Measurements from ENCODE around the gene STX18. TPM values are rescaled to one million over a fixed set of nuclear protein-coding genes. Genes with fewer than 3 reads are reported as not detected.
A peak's percentile ranks its signal among the peaks of the same experiment; 100 is the strongest.

Gene STX18
- total and polyA plus RNA-seq, 2 of the 13 experiments (the other 11 are each of a cell fraction or from before 2014, with no cell fraction given) = 23.9 to 37.1 TPM

DNA sequence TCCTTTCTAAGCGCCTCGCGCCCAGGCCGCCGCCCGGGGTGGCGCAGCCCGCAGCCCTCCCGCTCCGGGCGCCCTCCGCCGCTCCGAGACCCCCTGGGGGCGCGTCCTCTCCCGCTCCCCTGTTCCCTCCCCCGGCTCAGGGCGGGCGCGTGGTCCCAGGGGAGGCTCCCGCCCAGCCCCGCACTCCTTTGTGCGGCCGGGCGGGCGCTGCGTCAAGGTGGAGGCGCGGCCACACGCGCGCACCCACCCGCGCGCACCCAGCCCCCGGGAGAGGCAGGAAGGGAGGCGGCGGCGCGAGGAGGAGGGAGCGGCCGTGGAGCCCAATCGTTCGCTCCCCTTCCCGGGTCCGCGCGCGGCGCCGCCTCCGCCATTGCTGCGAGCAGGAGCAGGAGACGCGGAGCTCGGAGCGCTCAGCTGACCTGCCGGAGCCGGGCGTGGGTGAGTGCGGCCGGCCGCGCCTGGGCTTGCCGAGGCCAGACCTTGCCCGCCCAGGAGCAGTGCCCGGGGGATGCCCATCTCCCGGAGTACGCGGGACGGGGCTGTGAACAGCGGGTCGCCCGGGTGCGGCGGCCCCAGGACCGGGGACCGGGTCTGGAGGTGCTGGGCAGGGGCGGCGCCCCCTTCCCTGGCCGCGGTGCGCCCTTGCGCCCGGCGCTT, 155.0 kb downstream of the STX18 start, which contains the start of gene NSG1:
NSG1 (plus strand) TSS at position 367 of the 657 bp plus-strand sequence. CDS start 528 bp downstream, outside the sequence.
- intact Hi-C loops (cut with micrococcal nuclease; ENCODE audit: unreplicated experiment) = no loop called here
- in situ Hi-C loops (cut with HindIII; ENCODE audit: extremely low pct_ligation_motif_present, low pct_unique_long_range_greater_than_20kb) = no loop called here
- Histone ChIP-seq H3K4me3 (replicated peaks in 1 of 3; ENCODE audit: insufficient read depth in 1 of 3, low read depth in 2 of 3, low read length in 3 of 3) (peak within 1 kb of the TSS in 2 of 3 experiments; percentile 20 to 50; a peak in 2 of 6 replicates), H3K27me3 (ENCODE audit: control insufficient read depth in 1 of 2, insufficient read depth in 2 of 2, low read length in 2 of 2) (peaks cover 20 to 96% of the 10 kb centered on the region in 2 experiments), H3K9ac (ENCODE audit: insufficient read depth, low read depth, low read length) (no peak within 1 kb of the TSS), H3K27ac (ENCODE audit: extremely low read length, insufficient read depth, low read length) (no peak within 1 kb of the TSS), H2AFZ (ENCODE audit: low read length) (no peak within 1 kb of the TSS), H3K4me2 (ENCODE audit: low read depth, low read length) (peak within 1 kb of the TSS; percentile 23), H3K36me3 (replicated peaks in 1 of 2; ENCODE audit: control insufficient read depth in 1 of 2, insufficient read depth in 2 of 2, low read length in 2 of 2) (no peaks in the 10 kb centered on the region), H3K79me2 (ENCODE audit: insufficient read depth, low read length) (no peaks in the 10 kb centered on the region), H3K4me1 (ENCODE audit: insufficient read depth, low read length) (no peaks in the 10 kb centered on the region), H3K9me3 (ENCODE audit: low read length) (no peaks in the 10 kb centered on the region), H4K20me1 (ENCODE audit: insufficient read depth, low read length) (no peaks in the 10 kb centered on the region)
- ATAC-seq (peak; percentile 43), FAIRE-seq (no peak), DNase-seq (ENCODE audit: low spot score) (no peak)
- ChIA-PET POLR2A (no interaction called here), CTCF (ENCODE audit: low intra/inter-chr PET ratio, low total read pairs) (no interaction called here)
- BruUV-seq (replicated peaks) = no TSS peak
- 27% methylated on average over 17 of the region's 87 CpGs for WGBS (ENCODE audit: low lambda C conversion rate)
- TF ChIP-seq, protein P1, sequence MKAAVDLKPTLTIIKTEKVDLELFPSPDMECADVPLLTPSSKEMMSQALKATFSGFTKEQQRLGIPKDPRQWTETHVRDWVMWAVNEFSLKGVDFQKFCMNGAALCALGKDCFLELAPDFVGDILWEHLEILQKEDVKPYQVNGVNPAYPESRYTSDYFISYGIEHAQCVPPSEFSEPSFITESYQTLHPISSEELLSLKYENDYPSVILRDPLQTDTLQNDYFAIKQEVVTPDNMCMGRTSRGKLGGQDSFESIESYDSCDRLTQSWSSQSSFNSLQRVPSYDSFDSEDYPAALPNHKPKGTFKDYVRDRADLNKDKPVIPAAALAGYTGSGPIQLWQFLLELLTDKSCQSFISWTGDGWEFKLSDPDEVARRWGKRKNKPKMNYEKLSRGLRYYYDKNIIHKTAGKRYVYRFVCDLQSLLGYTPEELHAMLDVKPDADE (CRISPR knock-in tag; IDR thresholded peaks at IDR 0.05) = no peak
- peak; percentile 27 for TF ChIP-seq YY1 (IDR thresholded peaks at IDR 0.05; ENCODE audit: insufficient read depth, insufficient replicate concordance, low read depth, low read length)

DNA sequence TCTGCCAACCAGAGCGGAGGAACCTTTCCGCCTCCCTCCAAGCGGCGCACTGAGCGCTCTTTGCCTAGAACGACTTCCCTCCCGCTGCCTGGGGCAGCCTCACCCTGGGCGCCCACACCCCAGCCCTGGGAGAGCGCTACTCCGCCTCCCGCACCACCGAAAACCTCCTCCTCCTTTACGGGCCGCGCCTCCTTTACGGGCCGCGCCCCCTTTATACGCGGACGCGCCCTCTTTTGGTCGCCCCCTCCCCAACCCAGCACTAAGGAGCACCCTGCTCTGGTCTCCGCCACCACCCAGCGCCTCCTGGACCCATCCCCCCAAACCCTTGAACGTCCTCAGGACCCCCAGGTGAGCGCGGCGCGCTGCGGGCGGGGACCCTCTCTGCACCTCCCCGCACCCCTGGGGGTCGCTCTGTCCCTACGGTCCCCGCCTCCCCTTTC, 155.5 kb downstream of the STX18 start:
- ATAC-seq = peak; percentile 17; the same call in 1 of the 3 replicates
- ChIA-PET CTCF (ENCODE audit: low intra/inter-chr PET ratio, low total read pairs) (no interaction called here), POLR2A (no interaction called here)
- Histone ChIP-seq H3K9me3 (ENCODE audit: low read length) (no peaks in the 10 kb centered on the region), H4K20me1 (ENCODE audit: insufficient read depth, low read length) (no peaks in the 10 kb centered on the region), H3K4me3 (replicated peaks in 1 of 3; ENCODE audit: insufficient read depth in 1 of 3, low read depth in 2 of 3, low read length in 3 of 3) (peak overlapping the region in 1 of 3 experiments; percentile 50; a peak in 1 of 6 replicates), H3K36me3 (replicated peaks in 1 of 2; ENCODE audit: control insufficient read depth in 1 of 2, insufficient read depth in 2 of 2, low read length in 2 of 2) (no peaks in the 10 kb centered on the region), H3K9ac (ENCODE audit: insufficient read depth, low read depth, low read length) (no peak overlapping the region), H3K4me2 (ENCODE audit: low read depth, low read length) (peak overlapping the region; percentile 23), H3K79me2 (ENCODE audit: insufficient read depth, low read length) (no peaks in the 10 kb centered on the region), H2AFZ (ENCODE audit: low read length) (no peak overlapping the region), H3K4me1 (ENCODE audit: insufficient read depth, low read length) (no peaks in the 10 kb centered on the region), H3K27me3 (ENCODE audit: control insufficient read depth in 1 of 2, insufficient read depth in 2 of 2, low read length in 2 of 2) (peaks cover 18 to 92% of the 10 kb centered on the region in 2 experiments), H3K27ac (ENCODE audit: extremely low read length, insufficient read depth, low read length) (no peak overlapping the region)
- in situ Hi-C loops (cut with HindIII; ENCODE audit: extremely low pct_ligation_motif_present, low pct_unique_long_range_greater_than_20kb) = no loop called here
- 11% methylated on average over 33 of the region's 36 CpGs for WGBS (ENCODE audit: low lambda C conversion rate)
- intact Hi-C loops (cut with micrococcal nuclease; ENCODE audit: unreplicated experiment) = no loop called here
- no TSS peak for BruUV-seq (replicated peaks)
- FAIRE-seq = no peak
- no peak for DNase-seq (ENCODE audit: low spot score)
- peak; percentile 32 for TF ChIP-seq HNRNPLL (IDR thresholded peaks at IDR 0.05; ENCODE audit: low read depth, low read length, poor library complexity, severe bottlenecking)
- TF ChIP-seq ZNF589 (CRISPR knock-in tag; conservative IDR thresholded peaks at IDR 0.05) = no peak
- TF ChIP-seq SMARCC2 (IDR thresholded peaks at IDR 0.05) = no peak
- TF ChIP-seq SP4 (CRISPR knock-in tag; IDR thresholded peaks at IDR 0.05) = no peak
- TF ChIP-seq NFRKB (IDR thresholded peaks at IDR 0.05) = no peak

All from HepG2 (cell line).